SK-MEL-5 (cell line): Measurements from ENCODE around the gene ZG16. TPM values are rescaled to one million over a fixed set of nuclear protein-coding genes. Genes with fewer than 3 reads are reported as not detected.
A peak's percentile ranks its signal among the peaks of the same experiment; 100 is the strongest.
"Not testable (repeated sequence)": the region's sequence is repeated elsewhere in the genome, so short reads cannot be mapped to it uniquely, and the experiment has no call there.

Experiments used
- DNase-seq: peaks from one replicate; pipeline ENCODE4 v3.0.0-alpha.2; 2016; ENCODE audit warnings: low read depth, low spot score
- in situ Hi-C: cut with HindIII; loops from 2 replicates; pipeline ENCODE4 v1.10.0; 2016; ENCODE audit warnings: low sequenced_read_pairs, high pct_unique_total_duplicates, low pct_unique_long_range_greater_than_20kb
- total RNA-seq: library from RNA; depleted of rRNA; stranded (reverse); fragments of >200 nt; shearing (Covaris generic); gene quantifications from 2 replicates; pipeline ENCODE4 v1.2.3, GENCODE V29; 2014

ZG16 gene
- total RNA-seq, 1 experiment from 2014 or later = not detected

DNA sequence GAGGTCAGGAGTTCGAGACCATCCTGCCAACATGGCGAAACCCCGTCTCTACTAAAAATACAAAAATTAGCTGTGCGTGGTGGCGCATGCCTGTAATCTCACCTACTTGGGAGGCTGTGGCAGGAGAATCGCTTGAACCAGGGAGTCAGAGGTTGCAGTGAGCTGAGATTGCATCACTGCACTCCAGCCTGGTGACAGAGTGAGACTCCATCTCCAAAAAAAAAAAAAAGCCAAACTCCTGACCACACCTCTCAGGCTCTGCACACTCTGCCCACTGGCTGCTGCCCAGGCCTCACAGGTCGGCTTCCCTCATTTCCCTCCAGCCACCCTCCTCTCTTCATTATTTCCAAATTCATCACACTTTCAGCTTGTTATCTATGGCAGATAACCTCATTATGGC is 5.7 kb upstream of the ZG16 start:
- DNase-seq = not testable (repeated sequence)

DNA sequence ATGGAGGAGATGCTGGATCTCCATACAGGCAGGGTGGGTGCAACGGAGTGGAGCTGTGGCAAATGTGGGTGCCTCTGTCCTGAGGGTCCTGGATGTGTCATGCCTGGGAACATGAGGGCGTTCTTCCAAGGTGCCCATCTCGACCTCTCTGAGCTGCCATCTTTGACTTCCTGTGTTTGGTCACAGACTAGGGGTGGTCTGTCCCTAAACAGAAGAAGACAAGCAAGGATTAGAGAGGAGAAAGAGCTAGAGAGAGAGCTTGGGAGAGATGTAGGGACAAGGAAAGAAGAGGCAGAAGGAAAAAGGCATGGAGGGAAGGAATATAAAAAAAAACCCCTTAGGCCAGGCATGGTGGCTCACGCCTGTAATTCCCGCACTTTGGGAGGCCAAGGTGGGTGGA is 3.3 kb upstream of the ZG16 start:
- DNase-seq = no peak
- in situ Hi-C loops = no loop called here

More for the DNA sequence above, 5.7 kb upstream of the ZG16 start:
- in situ Hi-C loops = not testable (repeated sequence)

DNA sequence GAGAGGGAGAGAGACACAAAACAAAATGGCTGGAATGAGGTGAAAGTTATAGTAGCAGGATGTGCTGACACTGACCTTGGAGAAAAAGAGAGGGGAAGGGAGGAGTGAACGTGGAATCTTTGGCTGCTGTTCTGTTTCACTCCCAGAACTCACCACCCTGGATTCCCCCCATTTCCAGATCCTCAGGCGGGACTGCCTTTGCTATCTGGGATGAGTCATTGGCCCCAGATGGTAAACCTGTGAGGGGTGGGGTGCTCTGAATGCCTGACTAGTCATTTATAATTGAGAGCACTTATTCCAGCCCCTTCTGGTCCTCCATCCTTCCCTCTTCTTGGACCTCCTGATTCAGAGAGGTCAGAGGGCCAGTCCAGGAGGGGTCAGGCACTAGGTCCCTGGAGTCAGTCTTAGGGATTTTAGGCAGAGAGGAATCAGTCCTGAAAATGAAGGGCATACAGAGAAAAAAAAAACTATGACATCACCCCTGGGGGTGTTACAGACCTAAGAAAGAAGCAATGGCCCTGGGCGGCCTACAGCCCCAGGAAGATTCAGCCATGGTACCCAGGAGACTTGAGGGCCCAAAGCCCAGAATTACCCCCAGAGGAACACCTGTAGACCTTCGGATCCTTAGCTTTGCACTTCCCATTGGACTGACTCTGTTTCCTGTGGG is 2.2 kb upstream of the ZG16 start:
- in situ Hi-C loops = no loop called here
- no peak for DNase-seq

DNA sequence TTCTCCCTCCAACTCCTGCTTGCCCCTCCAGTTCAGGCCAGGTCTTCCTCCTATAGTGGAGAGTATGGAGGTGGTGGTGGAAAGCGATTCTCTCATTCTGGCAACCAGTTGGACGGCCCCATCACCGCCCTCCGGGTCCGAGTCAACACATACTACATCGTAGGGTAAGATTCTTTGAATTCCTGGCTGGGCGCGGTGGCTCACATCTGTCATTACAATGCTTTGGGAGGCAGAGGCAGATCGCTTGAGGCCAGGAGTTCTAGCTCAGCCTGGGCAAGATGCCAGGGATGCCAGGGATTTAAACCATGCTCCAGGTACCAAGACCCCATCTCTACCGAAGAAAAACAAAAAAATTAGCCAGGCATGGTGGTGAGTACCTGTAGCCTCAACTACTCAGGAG is 1.4 kb downstream of the ZG16 start:
- in situ Hi-C loops = no loop called here
- no peak for DNase-seq

DNA sequence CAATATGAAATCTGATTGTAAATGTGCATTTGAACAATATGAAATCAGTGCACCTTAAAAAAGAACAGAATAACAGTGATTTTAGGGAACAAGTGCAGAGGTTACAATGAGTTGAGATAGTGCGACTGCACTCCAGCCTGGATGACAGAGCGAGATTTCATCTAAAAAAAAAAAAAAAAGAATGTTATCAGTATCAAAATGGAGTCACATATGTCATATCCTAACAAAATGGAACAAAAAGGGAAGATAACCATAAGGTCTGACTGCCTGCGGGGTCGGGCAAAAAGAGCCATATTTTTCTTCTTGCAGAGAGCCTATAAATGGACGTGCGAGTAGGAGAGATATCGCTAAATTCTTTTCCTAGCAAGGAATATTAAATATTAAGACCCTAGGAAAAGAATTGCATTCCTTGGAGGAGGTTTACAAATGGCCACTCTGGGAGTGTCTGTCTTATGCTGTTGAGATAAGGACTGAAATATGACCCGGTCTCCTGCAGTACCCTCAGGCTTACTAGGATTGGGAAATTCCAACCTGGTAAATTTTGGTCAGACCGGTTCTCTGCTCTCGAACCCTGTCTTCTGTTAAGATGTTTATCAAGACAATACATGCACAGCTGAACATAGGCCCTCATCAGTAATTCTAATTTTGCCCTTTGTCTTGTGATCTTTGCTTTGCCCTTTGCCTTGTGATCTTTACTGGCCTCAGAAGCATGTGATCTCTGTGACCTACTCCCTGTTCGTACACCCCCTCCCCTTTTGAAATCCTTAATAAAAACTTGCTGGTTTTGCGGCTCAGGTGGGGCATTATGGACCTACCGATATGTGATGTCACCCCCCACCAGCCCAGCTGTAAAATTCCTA is 5.3 kb downstream of the ZG16 start:
- DNase-seq, in situ Hi-C loops: not testable (repeated sequence)

DNA sequence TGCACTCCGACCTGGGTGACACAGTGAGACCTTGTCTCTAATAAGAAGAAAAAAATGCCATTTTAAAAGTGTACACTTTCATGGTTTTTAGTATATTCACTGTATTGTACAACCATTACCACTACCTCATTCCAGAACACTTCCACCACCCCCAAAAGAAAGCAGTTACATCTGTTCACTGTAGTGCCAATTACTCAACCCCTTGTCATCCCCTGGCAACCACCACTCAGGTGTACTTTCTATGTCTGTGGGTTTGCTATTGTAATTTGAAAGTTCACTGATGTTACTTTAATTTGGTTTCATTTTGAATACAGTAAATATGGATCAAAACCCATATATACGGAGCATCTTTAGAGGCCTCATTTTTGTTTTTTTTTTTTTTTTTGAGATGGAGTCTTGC is 6.1 kb downstream of the ZG16 start:
- no peak for DNase-seq
- in situ Hi-C loops = no loop called here

DNA sequence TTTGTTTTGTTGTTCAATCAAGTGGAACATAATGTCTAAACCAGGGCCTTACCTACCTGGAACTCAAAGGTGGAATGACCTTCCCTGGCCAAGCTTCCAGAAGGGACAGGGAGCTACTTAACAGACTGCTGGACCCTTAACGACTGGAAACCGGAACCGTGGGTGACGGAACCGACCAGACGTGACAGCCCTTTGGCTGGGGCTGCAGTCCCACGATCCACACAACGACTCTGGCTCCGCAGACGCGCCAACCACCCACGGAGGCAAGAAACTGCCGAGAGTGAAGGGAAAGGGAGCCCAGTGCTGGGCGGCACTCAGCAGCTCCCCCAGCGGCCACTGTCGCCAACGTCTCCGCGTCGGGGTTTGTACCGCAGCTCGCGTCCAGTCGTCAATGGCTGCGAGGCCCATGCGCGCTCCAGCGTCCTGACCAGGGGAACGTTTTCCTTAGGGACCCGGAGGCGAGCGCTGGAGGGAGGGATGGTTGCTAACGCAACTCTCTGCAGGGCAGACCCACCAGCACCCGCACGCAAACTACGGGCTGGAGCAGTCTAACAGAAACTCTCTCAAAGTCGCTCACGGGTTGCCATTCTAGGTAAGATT is 6.9 kb downstream of the ZG16 start:
- in situ Hi-C loops = no loop called here
- no peak for DNase-seq

DNA sequence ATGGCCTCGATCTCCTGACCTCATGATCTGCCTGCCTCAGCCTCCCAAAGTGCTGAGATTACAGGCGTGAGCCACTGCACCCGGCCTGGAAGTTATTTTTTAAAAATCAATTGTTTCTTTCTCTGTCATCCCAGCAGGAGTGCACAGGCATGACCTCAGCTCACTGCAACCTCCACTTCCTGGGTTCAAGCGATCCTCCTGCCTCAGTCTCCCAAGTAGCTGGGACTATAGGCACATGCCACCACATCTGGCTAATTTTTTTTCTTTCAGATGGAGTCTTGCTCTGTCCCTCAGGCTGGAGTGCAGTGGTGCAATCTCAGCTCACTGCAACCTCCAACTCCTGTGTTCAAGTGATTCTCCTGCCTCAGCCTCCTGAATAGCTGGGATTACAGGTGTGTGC is 9.1 kb downstream of the ZG16 start:
- in situ Hi-C loops, DNase-seq: not testable (repeated sequence)

DNA sequence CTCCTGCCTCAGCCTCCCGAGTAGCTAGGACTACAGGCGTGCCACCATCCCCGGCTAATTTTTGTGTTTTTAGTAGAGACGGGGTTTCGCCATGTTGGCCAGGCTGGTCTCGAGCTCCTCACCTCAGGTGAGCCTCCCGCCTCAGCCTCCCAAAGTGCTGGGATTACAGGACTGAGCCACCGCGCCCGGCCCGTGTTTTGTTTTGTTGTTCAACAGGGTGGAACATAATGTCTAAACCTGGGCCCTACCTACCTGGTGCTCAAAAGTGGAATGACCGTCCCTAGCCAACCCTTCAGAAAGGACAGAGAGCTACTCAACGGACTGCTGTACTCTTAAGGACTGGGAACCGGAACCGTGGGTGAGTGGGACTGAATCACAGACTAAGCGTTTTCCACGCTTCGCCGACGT is 11.7 kb downstream of the ZG16 start:
- peak; percentile 10 for DNase-seq
- in situ Hi-C loops = no loop called here

DNA sequence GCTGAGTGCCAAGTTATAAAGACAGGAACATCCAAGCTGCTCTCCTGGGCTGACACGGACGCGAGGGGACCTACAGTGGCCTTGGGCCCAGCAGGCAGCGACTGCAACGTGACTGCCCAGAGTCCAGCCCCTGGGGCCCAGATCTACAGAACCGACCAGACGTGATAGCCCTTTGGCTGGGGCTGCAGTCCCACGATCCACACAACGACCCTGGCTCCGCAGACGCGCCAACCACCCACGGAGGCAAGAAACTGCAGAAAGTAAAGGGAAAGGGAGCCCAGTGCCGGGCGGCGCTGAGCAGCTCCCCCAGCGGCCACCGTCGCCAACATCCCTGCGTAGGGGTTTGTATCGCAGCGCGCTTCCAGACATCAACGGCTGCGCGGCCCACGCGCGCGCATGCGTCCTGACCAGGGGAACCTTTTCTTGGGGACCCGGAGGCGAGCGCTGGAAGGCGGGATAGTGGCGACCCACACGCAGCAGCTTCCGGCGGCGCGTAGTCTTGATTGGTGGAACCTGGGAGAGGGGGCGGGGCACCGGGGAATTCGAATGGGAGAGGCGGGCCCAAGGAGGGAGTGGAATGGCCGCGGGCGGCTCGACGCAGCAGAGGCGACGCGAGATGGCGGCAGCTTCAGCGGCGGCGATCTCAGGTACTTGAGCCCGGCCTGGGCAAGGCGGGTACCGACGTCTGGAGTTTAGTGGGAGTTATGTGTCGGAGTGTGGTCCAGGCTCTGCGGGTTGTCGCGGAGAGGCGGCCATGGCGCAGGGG is 12.3 kb downstream of the ZG16 start, which contains the start of gene KIF22:
TSS of gene KIF22 (plus strand) at position 569 of the 766 bp plus-strand sequence. CDS start at position 578, 9 bp downstream.
- DNase-seq = peak; percentile 96
- in situ Hi-C loops = no loop called here

DNA sequence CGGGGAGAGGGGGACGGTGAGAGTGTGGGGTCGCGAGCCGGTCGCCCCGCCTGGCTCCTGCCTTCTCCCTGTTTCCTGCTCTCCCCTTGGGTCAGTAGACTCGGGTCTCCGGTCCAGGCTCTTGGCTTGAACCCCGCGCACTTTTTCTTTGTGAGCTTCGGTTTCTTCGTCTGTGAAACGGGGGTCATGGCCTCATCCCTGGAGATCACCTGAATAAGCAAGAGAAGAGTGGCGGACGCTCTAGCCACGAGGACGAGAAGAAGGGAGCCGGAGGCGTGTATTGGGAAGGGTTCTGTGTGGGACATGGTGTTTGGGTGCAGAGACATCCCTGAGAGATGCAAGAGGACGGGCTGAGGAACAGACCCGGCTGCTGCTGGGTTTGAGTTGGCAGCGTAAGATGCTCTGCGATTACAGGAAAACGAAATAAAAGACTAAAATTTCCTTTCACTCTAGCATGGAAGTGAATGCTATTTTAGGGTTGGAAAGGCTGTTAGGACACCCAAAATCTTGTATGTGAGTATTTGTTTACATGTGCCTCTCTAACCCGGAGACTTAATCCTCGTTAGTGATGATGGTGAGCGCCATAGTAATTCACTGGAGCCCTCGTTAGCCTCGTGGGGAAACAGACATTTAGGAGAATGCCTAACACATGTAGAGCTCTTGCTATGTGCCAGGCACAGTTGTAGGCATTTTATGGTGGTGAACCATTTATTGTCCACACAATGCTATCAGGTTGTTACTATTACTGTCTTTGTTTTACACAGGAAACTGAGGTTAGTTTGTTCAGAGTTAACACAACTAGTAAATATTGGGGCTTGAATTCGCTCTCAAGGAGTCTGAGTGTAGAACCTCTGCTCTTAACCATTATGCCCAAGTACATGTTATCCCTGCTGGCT is 13.1 kb downstream of the ZG16 start:
- in situ Hi-C loops = no loop called here
- DNase-seq = no peak

DNA sequence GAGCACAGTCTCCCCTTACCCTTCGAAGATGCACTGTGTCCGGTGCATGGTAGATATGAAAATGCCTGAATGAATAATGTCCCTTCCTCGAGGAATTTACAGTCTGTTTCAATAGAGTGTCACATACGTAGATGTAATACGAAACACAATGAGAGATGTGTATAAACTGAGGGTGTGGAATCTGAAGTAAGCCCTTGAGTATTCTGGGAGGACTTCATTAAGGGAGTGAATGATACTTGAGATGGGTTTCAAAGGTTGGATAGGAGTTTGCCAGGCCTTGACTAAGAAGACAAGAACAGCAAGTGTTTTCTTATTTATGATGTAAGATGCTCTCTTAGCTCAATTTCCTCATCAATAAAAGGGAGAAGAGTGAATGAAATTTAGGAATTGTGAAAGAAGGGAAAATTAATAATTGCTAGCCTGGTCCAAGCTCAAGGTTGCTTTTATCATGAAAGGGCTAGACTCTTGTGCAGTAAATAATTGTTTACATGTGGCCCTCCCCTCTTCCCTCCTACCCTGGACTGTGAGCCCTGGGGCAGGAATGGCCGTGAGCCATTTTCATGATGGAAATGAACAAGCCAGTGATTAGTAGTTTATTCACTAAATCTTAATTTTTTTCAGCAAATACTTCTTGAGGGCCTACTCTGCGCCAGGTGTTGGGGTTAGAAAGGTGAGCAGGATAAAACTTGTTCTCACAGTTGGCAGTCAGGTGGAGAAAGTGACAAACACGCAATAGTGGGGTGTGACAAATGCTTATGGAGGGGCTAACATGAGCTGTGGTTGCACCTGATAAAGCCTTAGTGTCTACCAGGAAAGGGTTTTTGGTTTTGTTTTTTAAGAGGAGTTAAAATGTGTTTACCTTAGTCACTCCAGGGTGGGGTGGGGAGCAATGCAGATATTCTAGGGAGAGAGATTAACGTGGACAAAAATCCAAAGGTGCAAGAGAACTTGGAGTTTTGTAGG is 14.1 kb downstream of the ZG16 start:
- in situ Hi-C loops = no loop called here
- peak; percentile 35 for DNase-seq

DNA sequence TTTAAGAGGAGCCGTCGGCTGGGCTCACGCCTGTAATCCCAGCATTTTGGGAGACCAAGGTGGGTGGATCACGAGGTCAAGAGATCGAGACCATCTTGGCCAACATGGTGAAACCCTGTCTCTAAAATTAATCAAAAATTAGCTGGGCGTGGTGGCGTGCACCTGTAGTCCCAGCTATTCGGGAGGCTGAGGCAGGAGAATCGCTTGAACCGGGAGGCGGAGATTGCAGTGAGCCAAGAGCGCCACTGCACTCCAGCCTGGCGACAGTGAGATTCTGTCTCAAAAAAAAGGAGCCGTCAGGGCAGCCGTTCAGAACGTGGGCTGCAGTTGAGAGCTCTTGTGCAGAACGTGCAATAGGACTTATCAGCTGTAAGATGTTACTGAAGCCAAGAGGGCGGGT is 15.1 kb downstream of the ZG16 start:
- DNase-seq, in situ Hi-C loops: not testable (repeated sequence)

DNA sequence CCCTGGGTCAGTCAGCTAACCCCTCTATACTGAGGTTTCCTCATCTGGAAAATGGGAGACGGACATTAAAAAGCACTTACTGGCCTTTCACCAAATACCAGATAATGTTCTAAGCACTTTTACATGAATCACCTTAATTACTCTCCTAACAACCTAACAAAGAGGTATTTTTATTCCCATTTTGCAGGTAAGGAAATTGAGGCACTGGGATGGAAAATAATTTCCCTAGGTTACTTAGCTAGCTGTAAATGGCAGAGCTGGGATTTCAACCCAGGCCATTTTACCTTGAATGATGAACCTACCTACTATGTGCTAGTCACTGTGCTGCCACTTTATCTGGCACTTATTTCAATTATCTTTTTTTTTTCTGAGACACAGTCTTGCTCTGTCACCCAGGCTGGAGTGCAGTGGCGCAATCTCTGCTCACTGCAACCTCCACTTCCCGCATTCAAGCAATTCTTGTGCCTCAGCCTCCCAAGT is 16.2 kb downstream of the ZG16 start:
- no peak for DNase-seq
- in situ Hi-C loops = no loop called here

DNA sequence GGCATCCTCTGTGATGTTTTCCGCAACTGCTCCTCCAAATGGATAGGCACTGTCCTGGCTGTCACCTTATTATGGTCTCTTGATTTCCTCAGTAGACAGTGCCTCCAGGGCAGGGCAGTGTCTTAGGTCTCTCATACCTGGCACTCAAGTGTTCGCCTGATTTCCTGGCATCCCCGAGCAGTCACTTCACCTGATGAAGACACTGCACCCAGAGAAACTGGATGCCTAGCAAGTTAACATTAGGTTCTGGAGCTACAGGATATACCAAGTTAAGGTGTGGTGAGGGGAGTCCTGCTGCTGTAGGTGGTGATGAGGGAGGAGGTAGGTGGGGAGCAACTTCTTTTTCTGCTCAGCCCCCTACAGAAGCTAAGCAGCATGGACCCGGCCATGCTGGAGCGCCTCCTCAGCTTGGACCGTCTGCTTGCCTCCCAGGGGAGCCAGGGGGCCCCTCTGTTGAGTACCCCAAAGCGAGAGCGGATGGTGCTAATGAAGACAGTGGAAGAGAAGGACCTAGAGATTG is 24.4 kb downstream of the ZG16 start:
- DNase-seq = no peak
- in situ Hi-C loops = no loop called here

DNA sequence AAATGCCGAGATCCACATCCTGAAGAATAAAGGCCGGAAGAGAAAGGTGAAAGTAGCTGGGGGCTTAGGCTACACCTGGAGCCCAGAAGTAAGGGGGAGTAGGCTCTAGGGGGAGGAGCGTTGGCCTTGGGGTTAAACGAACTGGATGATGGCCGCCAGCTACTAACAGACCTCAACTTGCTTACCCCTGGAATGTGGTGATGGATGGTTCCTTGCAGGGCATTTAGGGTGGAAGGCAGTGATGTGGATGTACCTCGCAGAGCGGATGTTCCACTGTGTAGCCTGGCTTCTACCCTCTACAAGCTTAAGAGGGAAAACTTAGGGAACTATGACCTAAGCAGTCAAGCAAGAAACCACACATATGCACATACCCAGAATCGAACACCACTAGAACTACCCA is 26.0 kb downstream of the ZG16 start:
- in situ Hi-C loops = no loop called here

More for the DNA sequence above, 26.0 kb downstream of the ZG16 start:
- DNase-seq = no peak
